HG03571 (cell line): ENCODE results near the gene AREG.
"Not testable (repeated sequence)": the region's sequence is repeated elsewhere in the genome, so short reads cannot be mapped to it uniquely, and the experiment has no call there.

ENCODE experiments used
- ATAC-seq: cut with Tn5 transposase; IDR thresholded peaks from one replicate; pipeline ENCODE4 v1.9.1; 2021; ENCODE audit not compliant: unreplicated experiment

Gene AREG, protein sequence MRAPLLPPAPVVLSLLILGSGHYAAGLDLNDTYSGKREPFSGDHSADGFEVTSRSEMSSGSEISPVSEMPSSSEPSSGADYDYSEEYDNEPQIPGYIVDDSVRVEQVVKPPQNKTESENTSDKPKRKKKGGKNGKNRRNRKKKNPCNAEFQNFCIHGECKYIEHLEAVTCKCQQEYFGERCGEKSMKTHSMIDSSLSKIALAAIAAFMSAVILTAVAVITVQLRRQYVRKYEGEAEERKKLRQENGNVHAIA

DNA sequence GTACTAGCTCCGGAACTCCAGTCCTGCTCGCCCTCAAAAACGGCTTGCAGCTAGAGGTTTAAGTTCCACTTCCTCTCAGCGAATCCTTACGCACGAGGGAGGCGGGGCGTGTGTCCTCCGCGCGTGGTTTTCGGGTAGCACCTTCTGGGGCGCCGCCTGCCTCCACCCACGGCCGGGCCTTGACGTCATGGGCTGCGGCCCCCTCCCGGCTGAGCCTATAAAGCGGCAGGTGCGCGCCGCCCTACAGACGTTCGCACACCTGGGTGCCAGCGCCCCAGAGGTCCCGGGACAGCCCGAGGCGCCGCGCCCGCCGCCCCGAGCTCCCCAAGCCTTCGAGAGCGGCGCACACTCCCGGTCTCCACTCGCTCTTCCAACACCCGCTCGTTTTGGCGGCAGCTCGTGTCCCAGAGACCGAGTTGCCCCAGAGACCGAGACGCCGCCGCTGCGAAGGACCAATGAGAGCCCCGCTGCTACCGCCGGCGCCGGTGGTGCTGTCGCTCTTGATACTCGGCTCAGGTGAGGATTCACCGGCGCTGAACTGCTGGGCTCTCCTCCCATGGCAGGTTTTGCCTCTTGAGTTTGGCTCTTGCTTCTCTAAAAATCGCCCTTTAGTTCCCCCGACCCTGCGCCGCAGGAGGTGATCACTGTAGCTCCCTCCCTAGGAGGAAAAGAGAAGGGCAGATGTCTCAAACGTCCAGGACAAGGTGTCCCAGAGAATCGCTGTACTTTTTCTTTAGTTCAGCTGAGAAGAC lies at the start of gene AREG:
TSS of gene AREG (plus strand) at position 246 of the 752 bp plus-strand sequence. CDS start at position 456, 210 bp downstream.
- peak; percentile 92 for ATAC-seq

DNA sequence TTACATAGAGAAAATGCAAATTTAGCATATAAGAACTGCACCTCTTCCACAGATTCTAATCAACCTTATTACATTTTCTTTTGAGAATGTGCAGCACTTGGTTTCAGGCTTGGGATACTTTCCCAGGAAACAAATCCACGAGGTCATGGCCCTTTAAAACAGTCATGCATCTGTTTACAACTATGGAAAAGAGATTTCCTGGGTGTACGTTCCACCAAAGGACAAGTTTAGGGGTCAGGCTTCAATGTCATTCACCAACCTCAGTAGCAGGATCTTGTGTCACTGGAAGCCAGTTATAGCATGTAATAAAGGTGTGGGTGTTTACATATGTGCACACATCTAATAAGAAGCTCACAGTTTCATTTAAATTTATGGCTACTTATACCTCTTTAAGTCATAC lies 49.3 kb upstream of the AREG start:
- ATAC-seq: no peak

DNA sequence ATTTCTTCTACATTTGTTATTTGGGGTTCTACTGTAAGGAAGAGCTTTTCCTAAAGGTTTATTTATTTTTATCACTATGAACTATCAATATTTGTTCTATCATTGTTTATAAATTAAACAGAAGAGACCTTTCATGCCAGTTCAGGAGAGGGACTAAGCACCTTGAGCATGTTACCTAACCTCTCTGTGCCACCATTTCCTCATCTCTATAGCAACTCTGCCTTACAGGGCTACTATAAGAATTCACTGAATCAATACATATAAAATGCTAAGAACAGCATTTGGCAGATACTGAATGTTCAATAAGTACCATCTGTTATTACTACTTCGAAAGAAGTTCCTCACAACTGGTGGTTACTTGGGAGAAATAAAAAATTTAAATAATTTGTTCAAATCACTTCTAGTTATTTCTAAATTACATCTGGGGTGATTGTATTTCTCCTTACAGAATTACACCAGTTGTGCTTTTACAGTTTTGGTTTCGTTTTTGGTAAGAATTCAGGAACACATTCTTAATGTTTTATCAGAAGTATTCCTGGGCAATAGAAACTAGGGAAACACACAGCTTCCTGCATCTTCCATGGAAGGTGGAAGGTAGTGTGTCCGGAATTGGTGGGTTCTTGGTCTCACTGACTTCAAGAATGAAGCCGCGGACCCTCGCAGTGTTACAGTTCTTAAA lies 47.0 kb upstream of the AREG start:
- no peak for ATAC-seq

DNA sequence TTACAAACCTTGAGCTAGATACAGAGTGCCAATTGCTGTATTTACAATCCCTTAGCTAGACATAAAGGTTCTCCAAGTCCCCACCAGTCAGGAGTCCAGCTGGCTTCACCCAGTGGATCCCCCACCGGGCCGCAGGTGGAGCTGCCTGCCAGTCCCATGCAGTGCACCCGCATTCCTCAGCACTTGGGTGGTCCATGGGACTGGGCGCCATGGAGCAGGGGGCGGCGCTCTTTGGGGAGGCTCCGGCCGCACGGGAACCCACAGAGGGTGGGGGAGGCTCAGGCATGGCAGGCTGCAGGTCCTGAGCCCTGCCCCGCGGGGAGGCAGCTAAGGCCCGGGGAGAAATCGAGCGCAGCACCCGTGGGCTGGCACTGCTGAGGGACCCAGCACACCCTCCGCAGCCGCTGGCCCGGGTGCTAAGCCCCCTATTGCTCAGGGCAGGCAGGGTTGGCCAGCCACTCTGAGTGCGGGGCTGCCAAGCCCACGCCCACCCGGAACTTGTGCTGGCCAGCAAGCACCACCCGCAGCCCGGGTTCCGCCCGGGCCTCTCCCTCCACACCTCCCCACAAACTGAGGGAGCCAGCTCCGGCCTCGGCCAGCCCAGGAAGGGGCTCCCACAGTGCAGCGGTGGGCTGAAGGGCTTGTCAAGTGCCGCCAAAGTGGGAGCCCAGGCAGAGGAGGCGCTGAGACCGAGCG lies 45.9 kb upstream of the AREG start:
- not testable (repeated sequence) for ATAC-seq

DNA sequence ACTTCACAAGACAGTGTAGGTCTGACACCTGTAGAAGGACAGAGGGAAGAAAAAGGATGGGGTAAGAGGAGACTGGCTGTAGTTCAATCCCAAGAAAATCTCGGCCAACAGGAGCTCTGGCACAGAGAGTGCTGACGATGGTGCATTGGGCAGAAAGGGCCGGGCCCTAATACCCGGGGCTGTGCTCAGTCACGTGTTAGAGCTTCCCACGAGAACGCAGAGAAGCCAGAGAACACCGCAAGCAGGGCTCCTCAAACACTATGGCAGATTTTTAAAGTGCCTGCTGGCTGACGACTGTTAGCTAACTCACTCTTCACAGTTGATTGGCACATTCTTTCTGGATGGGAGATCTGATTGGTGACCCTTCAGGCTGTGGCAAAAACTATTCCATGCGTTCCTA lies 44.5 kb upstream of the AREG start:
- ATAC-seq: no peak

DNA sequence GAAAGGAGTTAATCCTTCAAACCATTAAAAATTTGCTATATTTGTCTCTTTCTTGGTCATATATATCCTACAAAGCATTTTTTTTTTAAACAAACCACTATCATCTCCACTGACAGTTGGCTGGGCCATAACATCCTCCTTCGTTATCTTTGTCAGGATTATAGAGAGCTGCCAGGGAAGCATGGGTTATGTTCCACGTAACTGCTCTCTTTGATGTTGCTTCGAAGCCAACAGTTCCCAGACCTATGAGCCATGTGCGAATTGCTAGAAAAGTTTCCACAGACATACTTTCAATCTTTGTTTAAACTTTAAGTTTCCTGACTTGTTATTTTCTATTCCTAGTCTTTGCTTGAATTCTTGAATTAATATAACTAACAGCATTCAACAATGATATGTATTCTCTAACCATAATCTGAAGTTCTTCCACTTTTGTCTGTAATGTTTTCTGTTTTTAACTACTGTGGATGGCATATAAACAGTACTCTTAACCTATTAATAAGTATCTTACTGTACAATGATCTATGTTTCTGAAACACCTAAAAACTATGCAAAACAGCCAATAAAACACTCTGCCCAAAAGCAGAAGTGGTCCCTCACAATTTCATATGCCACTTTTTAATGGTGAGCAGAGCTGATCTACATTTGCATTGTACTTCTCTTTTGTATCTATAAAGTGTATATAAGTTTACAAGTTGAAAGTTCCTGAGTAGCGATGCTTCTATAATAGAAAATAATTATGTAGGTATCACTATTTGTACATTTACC lies 42.1 kb upstream of the AREG start:
- peak; percentile 94 for ATAC-seq

DNA sequence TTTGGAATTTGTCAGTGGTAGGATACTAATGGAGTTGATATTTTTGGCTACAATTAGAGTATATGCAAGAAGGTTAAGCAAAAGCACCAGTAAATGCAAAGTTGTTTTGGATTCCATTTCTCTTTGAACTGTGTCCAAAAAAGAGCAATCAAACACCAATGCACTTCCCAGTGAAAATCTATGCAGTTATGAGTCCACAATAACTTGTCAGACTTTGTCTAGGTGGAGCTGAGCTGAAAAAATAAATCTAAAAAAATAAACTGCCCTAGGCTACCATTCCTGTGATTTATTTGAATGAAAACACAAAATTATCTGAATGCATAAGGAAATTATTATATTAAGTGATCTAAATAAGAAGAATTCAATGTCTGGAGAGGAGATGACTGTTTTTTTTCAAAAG lies 37.0 kb upstream of the AREG start:
- ATAC-seq: no peak

DNA sequence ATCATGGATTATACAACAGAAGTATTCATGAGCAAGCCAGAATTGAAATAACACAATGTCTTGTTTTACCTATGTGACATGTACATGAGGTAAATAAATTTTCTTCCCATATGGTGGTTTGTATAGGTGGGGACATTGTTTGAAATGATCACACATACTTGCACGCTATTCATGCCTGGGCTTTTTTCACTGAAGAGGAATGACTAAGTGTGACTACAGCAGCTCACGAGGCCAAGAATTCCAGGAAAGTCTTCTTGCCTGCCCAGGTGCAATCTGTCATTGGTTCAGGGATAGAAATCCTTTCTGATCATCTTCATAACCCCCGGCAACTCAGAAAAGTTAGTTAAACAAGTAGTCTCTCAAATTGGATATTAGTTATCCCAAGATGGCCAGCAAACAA lies 36.3 kb upstream of the AREG start:
- no peak for ATAC-seq

DNA sequence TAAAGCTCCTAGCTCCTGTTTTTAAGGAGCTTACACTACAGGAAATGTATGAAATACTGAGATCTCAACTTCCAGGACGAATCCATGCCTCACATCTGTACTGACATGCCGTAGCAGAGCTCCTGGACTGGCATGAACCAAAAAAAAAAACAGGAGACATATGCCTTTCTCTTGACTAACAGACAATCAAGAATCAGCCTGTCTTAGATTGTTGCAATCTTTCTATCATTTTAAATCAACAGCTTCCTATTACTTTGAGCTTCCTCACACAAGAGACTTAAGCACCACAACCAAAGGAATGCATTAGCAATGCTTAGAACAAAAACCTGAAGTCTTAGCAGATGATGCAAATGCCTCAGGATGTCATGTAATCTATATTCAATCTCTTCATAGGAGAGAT lies 34.7 kb upstream of the AREG start:
- ATAC-seq: no peak

DNA sequence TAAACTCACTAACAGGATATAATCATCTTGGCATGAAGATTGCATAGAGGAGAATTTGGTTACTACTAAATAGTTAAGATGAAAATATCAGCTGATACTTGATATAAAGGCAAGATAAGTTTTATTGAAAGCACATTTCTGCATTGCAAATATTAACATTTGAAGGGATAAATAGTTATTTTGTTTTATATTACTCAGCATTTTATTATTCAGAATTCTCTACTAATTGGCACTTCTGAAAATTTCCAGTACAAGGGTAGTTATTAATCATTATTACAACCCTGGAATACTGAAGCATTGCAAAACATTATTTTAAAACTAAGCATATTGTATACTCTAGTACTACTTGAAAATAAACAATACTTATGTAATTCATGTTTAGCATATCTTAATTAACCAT lies 32.7 kb upstream of the AREG start:
- no peak for ATAC-seq

DNA sequence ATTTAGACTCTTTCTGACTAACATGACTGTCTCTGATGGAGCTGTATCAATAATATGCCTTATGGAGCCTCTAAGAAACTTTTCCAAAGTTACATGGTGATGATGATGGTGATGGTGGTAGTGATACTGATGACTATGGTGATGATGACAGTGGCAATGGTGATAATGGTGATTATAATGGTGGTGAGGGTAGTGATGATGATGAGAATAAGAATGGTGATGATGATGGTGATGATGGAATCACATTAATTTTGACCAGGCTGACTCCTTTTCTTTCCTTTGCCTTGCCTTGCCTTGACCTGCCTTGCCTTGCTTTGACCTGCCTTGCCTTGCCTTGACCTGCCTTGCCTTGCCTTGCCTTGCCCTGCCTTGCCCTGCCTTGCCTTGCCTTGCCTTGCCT lies 31.7 kb upstream of the AREG start:
- ATAC-seq: no peak

DNA sequence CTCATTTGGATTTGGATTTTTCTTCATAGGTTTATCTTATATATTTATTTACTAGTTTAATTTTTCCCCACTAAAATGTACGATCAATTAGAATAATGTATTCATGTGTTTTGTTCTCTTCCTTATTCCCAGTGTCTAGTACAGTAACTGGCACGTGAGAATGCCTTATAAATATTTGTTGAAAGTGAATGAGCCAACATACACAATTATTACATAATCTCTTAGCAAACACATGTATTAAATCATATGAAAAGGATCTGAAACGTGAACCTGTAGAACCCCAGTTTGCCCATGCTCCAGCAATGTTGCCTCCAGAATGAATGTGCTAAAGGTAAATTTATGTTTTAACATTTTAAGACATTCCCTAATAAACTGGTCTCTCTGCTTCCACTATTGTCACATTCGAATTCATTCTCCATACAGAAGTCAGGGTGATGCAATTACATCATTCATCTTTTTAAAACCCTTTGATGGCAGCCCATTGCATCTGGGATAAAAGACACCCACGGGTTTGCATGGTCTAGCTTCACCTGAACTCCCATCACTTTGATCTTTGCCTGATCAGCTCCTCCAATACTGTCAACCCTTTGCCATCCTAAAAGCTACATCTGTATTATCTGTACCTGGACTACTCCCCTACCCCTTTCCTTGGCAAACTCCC lies 30.7 kb upstream of the AREG start:
- no peak for ATAC-seq

DNA sequence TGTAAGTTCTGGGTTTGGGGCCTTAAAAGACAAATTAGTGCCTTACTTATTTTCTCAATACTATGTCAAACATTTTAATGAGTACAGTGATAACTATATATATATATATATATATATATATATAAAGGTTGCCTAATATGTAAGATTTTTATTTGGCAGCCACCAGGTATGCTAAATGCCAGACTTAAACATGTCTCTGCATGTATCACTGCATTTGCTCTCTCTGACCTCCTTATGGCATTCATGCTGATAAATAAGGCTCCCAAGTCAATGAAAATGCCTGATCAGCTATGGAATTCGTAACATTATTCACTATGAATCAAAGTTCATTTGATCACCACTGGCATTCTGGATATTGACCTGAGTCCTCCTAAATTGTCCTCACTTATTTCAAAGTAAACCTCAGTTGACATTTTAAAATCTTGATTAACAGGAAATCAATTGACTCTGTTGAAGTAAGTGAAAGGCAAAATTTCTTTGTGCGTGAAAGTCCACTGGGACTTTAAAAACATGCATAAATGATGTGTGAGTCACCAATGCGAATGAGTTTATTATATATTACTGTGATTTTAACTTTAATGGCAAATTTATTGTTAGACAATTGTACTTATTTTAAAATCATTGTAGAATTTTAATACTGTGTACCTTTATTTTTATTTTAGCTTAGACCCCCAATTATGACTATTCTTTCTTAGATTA lies 29.2 kb upstream of the AREG start:
- ATAC-seq: no peak

DNA sequence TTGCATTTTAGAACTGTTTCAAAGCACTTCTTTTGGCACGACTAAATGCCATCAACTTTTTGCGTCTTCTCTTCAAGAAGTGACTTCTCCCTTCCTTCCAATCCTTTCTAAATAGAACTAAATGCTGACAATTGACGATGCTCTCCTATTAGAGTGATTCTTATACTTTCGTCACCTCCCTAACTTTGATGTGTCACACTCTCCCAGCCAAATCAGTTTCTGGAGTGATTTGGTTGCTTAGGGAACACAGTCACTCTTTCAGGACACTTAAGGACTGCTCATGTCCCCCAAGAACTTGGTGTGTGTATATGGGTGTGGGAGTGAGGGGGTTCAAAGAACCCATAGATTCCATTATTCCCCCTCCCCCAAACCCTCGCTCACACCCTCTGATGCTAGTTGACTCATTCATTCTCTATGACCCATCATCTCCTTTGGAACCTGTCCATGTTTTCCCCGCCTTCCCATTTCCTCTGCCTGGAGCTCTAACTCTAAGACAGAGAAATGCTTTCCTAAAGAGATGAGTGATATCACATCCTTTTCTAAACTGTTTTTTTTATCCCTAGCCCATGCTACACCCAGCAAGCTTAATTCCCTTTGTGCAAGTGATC lies 26.8 kb upstream of the AREG start:
- no peak for ATAC-seq

DNA sequence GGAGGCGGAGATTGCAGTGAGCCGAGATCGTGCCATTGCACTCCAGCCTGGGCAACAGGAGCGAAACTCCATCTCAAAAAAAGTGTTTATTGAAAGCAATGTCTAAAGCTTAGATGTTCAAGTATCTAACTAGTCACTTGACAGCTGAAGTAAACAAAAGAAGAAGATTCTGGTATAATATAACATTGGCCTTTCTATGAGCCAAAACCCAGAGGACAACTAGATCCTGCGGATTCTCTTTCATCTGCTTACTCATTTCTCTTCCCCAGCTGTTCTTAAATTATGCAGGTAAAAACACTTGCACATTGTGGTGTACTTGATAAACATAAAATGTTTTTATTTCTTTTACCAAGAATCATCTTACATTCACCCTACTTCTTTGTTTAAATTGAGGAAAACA lies 24.1 kb upstream of the AREG start:
- ATAC-seq: no peak

DNA sequence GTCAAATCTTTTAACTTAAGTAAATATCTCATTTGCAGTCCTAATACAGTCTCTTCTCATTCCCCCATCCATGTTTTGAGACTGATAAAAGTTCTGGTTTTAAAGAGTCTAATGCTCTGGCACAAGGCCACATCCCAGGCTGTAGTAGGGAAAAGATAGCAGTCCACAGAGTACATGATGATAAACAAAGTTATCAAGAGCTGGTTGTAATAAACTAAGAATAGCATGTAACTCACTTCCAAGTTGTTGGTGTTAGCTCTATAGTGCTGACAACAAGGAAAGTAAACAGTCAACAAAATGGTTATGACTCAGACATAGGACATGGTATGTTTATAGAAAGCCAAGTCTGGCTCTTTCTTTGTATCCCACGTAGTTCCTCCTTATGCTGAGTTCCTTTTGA lies 21.8 kb upstream of the AREG start:
- no peak for ATAC-seq

DNA sequence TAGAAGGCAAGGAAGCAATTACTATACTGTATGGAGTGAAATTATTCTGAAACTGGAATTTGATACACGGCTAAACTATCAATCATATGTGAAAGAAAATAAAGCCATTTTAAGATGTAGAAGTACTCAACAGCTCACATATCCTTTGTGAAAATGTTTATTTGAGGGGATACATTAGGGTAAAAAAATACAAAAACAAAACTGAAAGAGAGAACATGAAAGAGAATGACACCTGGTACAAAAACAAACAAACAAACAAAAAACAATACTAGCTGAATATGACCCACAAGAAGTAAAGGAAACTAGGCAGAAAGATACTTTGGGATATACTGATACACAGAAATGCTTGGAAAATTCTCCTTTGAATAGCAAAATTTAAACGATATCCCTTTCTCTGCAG lies 20.8 kb upstream of the AREG start:
- ATAC-seq: no peak

DNA sequence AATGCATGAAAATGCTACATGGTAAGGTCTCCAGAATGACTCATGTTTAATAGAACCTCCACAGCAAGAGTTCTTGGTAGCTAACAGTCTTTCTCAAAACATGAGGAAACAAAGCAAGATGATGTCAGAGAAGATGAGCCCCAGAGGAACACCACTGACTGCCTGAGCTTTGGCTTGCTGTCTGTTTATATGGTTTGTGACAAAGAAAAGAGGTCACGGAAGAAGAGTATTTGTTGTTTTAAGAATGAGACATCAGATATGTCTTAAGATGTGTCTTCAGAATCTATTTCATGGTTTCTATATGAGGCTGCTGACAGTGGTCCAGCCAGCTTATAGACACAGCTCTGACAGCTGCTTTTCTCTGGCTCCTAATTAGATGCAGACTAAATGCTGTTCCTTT lies 18.8 kb upstream of the AREG start:
- no peak for ATAC-seq

DNA sequence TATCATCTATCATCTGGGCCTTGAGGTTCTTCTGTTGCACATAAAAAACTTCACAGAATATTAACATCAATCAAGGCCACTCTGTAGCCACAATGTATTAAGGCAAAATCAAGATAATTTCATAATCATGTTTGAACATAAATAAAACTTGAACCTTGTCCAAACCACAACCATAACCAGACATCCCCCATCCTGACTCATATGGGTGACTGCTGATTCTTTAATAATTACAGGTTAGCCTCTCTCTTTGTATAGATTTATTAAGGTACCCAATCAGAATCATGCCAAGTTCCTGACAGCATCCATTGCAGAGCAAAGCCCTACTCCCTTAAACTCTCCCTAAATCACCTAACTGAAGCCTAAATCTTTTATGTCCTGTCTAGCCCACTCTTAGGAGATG lies 16.7 kb upstream of the AREG start:
- ATAC-seq: no peak
